Uterus (tissue), 4 donors: ENCODE measurements around the gene GLOD5. TPM values are rescaled to one million over a fixed set of nuclear protein-coding genes. Genes with fewer than 3 reads are reported as not detected.

ENCODE experiments used
- DNase-seq, 2 donors: peaks; one replicate each; pipeline ENCODE4 v3.0.0-alpha.2; 2019 to 2020
- H3K27ac ChIP-seq, 2 donors: fragments of 200-600 bp; sonication (generic); 1 replicate in 1 of 2; 2 replicates in 1 of 2; pipeline ENCODE4 v1.5.1; 2016 to 2018
- H3K27me3 ChIP-seq, 2 donors: fragments of 200-600 bp; sonication (generic); one replicate each; pipeline ENCODE4 v1.5.1; 2018 to 2019; ENCODE audit warnings: control low read depth in 1 of 2
- H3K36me3 ChIP-seq, 2 donors: fragments of 200-600 bp; sonication (generic); one replicate each; pipeline ENCODE4 v1.5.1; 2019; ENCODE audit warnings: control low read depth in 1 of 2
- H3K4me1 ChIP-seq, 2 donors: fragments of 200-600 bp; sonication (generic); one replicate each; pipeline ENCODE4 v1.5.1; 2018 to 2019; ENCODE audit warnings: control low read depth in 1 of 2
- H3K4me3 ChIP-seq, 2 donors: fragments of 200-600 bp; sonication (generic); 1 replicate in 1 of 2; 2 replicates in 1 of 2; pipeline ENCODE4 v1.5.1; 2018 to 2019; ENCODE audit warnings: mild to moderate bottlenecking in 1 of 2
- H3K9me3 ChIP-seq, 2 donors: fragments of 200-600 bp; sonication (generic); one replicate each; pipeline ENCODE4 v1.5.1; 2019; ENCODE audit warnings: control low read depth in 1 of 2
- CTCF ChIP-seq, 4 experiments: fragments of 200-600 bp in 2 of 4; fragments of 450-650 bp in 2 of 4; sonication (generic) in 2 of 4; IDR thresholded peaks; one replicate each; pipeline ENCODE4 v1.5.1; 2016 to 2019; ENCODE audit warnings: antibody characterized with exemption in 4 of 4, mild to moderate bottlenecking in 2 of 4, moderate library complexity in 1 of 4
- POLR2A ChIP-seq, 2 donors: fragments of 450-650 bp; IDR thresholded peaks; one replicate each; pipeline ENCODE4 v1.6.1; 2016; ENCODE audit warnings: antibody characterized with exemption in 2 of 2, mild to moderate bottlenecking in 1 of 2, moderate library complexity in 1 of 2
- intact Hi-C: fragments of 100-400 bp; cut with DNase I; formaldehyde crosslinking; loops from one replicate; pipeline ENCODE4 v1.15.1; 2023; ENCODE audit warnings: low total_unique reads
- total RNA-seq, 4 donors: library from RNA; depleted of rRNA in 3 of 4; stranded (reverse); fragments of >200 nt in 3 of 4; gene quantifications; one replicate each; pipeline versions ENCODE4 v1.1.0 to v1.2.4, GENCODE V29; 2014 to 2023
- donor health status: DM: yes; HTN: yes; CAD: no.

GLOD5 gene
- total RNA-seq, 4 donors from 2014 or later = not detected

- H3K4me3 ChIP-seq = peak overlapping the region; percentile 39 to 47
- no peaks in the 10 kb centered on the region for H3K4me1 ChIP-seq
- H3K27me3 ChIP-seq = no peaks in the 10 kb centered on the region
- peak overlapping the region; percentile 78 to 95 for H3K27ac ChIP-seq
- no peaks in the 10 kb centered on the region for H3K36me3 ChIP-seq
- TF ChIP-seq POLR2A (IDR thresholded peaks at IDR 0.05) (no peak), CTCF (IDR thresholded peaks at IDR 0.05) (no peak)
- no peak for DNase-seq
- intact Hi-C loops = no loop called here
- H3K9me3 ChIP-seq = no peaks in the 10 kb centered on the region
Observed at GRCh38 chrX:48802905-48803200, 41.3 kb downstream of the GLOD5 start.

GRCh38 chrX:48806081-48806480 lies 44.5 kb downstream of the GLOD5 start:
- no peaks in the 10 kb centered on the region for H3K9me3 ChIP-seq
- intact Hi-C loops = no loop called here
- no peaks in the 10 kb centered on the region for H3K27me3 ChIP-seq
- no peaks in the 10 kb centered on the region for H3K36me3 ChIP-seq
- H3K4me3 ChIP-seq = no peak overlapping the region
- DNase-seq = no peak
- no peaks in the 10 kb centered on the region for H3K4me1 ChIP-seq
- TF ChIP-seq CTCF (IDR thresholded peaks at IDR 0.05) (no peak), POLR2A (IDR thresholded peaks at IDR 0.05) (no peak)
- no peak overlapping the region for H3K27ac ChIP-seq

- H3K36me3 ChIP-seq = no peaks in the 10 kb centered on the region
- TF ChIP-seq CTCF (IDR thresholded peaks at IDR 0.05) (no peak), POLR2A (IDR thresholded peaks at IDR 0.05) (no peak)
- H3K4me3 ChIP-seq = no peak overlapping the region
- no peaks in the 10 kb centered on the region for H3K9me3 ChIP-seq
- no peaks in the 10 kb centered on the region for H3K27me3 ChIP-seq
- intact Hi-C loops = no loop called here
- no peak overlapping the region for H3K27ac ChIP-seq
- no peak for DNase-seq
- no peaks in the 10 kb centered on the region for H3K4me1 ChIP-seq
Observed at GRCh38 chrX:48813644-48814043, 52.1 kb downstream of the GLOD5 start.

GRCh38 chrX:48814722-48815121 lies 53.2 kb downstream of the GLOD5 start:
- intact Hi-C loops = no loop called here
- no peaks in the 10 kb centered on the region for H3K9me3 ChIP-seq
- H3K36me3 ChIP-seq = no peaks in the 10 kb centered on the region
- TF ChIP-seq CTCF (IDR thresholded peaks at IDR 0.05) (no peak), POLR2A (IDR thresholded peaks at IDR 0.05) (no peak)
- no peak overlapping the region for H3K4me3 ChIP-seq
- no peaks in the 10 kb centered on the region for H3K4me1 ChIP-seq
- no peaks in the 10 kb centered on the region for H3K27me3 ChIP-seq
- H3K27ac ChIP-seq = no peak overlapping the region
- DNase-seq = no peak

GRCh38 chrX:48815266-48815665 lies 53.7 kb downstream of the GLOD5 start:
- H3K4me3 ChIP-seq = no peak overlapping the region
- no peak for TF ChIP-seq CTCF (IDR thresholded peaks at IDR 0.05)
- no peak for TF ChIP-seq POLR2A (IDR thresholded peaks at IDR 0.05)
- no peak for DNase-seq
- intact Hi-C loops = no loop called here
- no peak overlapping the region for H3K27ac ChIP-seq
- no peaks in the 10 kb centered on the region for H3K27me3 ChIP-seq
- H3K36me3 ChIP-seq = no peaks in the 10 kb centered on the region
- H3K4me1 ChIP-seq = no peaks in the 10 kb centered on the region
- H3K9me3 ChIP-seq = no peaks in the 10 kb centered on the region
